GM18951 (cell line): Measurements from ENCODE around the gene RSBN1.

Source experiments
- POLR2A ChIP-seq: IDR thresholded peaks from 4 replicates; pipeline ENCODE4 v1.6.1; 2011; ENCODE audit warnings: mild to moderate bottlenecking; ENCODE audit not compliant: insufficient read length, insufficient read depth; ENCODE audit errors: extremely low read depth
- in situ Hi-C: fragments of 300-500 bp; cut with MboI; formaldehyde crosslinking; loops from one replicate; pipeline ENCODE4 v1.12.0; 2022; ENCODE audit warnings: low sequenced_read_pairs, mixed read lengths, inconsistent platforms; ENCODE audit not compliant: unreplicated experiment

RSBN1 gene

DNA sequence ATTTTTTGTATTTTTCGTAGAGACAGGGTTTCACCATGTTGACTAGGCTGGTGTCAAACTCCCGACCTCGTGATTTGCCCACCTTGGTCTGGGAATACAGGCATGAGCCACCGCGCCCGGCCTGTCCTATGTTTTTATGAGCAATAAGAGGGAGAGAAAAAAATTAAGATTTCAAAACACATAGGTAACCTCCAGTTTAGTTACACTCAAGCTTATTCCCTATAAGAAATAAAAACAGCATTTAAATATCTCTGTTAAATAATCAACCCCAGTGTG is 7.1 kb downstream of the RSBN1 start:
- no peak for TF ChIP-seq POLR2A
- in situ Hi-C loops, result no loop called here

DNA sequence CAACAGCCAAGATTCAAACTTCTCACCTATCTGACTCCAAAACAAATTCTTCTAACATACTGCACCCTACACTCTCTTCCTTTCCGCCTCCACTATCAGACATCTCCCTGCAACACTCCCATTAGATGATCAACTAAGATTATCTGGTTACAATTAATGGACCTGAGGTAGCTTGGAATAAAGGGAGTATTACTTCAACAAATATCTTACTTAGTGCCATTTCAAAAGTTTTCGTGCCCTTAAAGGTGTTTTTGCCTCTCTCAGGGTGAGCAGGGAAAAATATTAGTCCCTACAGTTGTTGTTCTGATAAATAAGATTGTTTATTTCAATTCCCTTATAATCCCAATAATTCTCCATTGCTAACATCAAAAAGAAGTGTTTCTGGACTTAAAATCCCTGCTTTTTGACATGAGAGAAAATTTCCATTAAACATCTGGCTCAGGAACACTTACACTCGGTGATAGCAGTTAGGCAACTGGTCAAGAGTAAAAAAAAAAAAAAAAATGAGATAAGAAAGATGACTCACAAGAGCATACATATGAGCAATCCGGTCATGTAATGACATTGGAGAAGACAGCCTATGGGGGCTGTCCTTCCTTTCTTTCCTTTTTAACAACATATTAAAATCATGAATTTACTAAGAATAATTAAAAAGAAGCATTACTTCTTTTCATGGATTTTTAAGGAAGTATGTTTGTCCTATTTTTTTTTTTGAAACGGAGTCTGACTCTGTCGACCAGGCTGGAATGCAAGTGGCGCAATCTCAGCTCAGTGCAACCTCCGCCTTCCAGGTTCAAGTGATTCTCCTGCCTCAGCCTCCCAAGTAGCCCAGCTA is 7.6 kb downstream of the RSBN1 start:
- in situ Hi-C loops, result no loop called here
- no peak for TF ChIP-seq POLR2A

DNA sequence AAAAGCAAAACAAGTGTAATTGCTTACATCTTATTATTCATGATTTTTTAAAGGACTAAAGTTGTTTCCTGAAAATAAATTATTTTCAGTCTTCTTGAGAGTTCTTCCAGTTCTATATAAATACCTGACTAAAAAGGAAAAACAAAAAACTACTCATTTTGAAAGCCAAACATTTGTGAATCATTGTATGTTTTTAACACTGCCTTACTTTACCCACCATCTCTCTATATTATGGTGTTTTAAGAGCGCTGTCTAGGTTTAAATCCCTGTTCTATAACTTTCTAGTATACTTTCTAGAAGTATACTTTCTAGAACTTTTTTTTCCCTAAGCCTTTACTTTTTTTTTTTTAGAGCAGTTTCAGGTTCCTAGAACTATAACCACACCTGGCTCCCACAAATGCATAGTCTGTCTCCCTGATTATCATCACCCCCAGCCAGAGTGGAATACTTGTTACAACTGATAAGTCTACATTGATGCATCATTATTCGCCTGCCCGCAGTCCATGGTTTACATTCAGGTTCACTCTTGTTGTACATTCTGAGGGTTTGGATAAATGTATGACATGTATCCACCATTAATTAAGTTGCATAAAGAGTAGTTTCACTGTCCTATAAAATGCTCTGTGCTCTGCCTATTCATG is 9.8 kb downstream of the RSBN1 start:
- no peak for TF ChIP-seq POLR2A
- in situ Hi-C loops, result no loop called here

DNA sequence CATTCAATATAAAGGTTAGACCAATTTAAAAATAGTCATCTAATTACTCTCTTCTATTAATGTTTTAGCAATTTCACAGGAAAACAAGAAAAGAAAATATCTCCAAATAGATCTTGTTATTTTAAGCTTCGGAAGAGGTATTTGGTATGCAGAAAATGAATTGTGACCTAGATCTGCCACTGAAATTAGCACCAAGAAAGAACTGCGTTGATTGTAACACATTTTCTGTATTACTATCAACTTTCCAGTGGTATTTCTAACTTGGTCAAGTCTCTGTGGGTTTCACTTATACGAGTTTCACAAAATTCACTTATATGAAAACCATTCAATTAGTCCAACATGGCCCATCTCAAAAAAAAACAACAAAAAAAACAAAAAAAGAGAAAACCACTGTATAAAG is 11.8 kb downstream of the RSBN1 start:
- in situ Hi-C loops, result no loop called here
- no peak for TF ChIP-seq POLR2A

DNA sequence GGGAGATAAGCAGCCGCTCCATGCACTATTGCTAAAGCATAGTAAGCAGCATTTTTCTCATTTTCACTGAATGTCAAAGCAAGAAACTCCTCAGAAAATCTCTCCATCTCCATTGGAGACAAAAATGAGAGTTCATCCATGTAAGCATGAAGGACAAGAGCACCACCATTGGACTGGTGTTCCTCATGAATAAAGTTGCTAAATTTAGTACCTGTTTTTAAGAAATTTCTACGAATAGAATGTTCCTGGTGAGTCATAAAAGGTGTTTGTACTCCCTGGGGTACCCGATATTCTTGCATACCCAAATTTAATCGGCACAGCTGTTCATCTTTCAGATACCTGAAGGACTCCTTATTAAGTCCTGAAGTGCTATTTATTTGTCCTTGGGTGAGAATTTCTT is 14.8 kb downstream of the RSBN1 start:
- TF ChIP-seq POLR2A, result no peak
- in situ Hi-C loops, result no loop called here

DNA sequence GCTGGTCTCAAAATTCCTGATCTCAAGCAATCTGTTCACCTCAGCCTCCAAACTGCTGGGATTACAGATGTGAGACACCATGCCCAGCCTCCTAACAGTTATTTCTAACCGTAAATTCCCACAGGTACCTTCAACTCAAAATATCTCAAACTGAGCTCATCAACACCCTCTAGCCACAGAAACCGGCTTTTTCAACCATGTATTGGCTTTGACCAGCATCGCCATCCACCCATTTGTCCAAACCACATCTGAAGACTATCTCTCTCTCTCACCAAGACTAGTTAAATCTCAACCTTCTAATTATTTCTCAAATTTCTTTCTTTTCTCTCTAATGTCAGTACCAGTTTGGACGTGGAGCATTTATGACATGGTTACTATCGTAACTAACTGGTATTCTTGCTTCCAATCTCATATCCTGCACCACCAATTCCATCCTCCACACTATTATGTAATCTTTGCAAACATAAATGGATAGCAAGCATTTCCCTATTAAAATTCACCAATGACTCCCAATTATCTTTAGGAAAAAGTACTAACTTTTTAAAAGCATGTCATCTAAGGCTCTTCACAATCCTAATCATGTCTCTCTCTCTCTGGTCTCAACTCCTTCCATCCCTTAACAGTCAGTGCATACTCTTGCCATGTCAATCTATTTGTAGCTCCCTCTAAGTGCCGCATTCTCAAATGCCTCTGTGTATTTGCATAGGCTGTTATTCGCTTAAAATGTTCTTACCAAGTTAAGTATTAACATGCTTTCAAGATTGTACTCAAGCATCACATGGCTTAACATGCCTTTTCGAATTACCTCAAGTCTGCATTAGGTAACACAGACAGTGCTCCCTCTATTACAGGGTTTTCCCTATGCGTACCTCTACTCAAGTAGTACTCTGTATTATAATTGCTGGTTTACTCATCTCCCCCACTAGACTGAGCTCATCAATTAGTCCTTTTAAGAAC is 18.1 kb downstream of the RSBN1 start:
- in situ Hi-C loops, result no loop called here
- TF ChIP-seq POLR2A, result no peak

DNA sequence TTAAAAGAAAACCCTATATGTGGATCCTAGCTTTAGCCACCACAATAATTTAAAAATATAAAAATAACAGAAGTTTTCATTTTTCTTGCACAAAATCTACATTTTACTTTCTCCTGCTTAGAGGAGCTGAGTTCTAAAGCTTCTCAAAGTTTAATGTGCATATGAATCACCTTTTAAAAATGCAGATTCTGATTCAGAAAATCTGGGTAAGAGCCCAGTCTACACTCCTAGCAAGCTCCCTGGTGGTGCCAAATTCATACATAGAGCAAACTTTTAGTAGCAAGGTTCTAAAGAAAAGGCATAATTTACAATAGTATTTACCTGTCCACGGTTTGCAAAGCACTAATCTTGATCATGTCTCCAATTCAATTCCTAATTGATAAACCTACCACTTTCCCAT is 19.3 kb downstream of the RSBN1 start:
- TF ChIP-seq POLR2A, result no peak
- in situ Hi-C loops, result no loop called here

DNA sequence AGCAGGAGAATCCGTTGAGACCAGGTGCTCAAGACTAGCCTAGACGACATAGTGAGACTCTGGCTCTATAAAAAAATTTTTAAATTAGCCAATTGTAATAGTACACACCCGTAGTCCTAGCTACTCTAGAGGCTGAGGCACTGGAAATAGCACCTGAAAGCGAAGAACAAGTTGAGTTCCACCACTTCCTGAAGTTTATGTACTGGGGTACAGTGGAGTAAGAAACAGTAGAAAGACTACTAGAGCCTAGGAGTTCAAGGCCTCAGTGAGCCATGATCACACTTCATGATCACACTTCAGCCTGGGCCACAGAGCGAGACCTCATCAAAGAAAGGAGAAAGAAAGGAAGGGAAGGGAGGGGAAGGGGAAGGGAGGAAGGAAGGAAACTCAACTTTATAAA is 19.8 kb downstream of the RSBN1 start:
- TF ChIP-seq POLR2A, result no peak
- in situ Hi-C loops, result no loop called here

DNA sequence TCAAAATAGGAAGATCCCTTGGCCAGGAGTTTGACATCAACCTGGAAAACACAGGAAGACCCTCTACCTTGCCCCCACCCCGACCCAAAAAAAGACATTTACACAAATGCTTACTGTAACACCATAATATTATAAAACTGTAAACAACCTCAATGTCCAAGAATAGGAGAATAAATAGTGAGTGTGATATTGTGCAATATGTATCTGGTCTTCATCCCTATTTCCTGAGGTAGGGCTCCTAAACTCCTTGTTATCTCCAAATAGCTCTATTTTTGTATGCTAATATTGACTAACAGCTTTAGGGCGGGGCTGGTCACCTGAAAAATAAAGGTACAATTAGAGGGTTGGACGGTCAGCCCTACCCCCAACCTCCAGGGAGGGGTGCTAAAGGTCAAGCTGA is 23.5 kb downstream of the RSBN1 start:
- TF ChIP-seq POLR2A, result no peak
- in situ Hi-C loops, result no loop called here

DNA sequence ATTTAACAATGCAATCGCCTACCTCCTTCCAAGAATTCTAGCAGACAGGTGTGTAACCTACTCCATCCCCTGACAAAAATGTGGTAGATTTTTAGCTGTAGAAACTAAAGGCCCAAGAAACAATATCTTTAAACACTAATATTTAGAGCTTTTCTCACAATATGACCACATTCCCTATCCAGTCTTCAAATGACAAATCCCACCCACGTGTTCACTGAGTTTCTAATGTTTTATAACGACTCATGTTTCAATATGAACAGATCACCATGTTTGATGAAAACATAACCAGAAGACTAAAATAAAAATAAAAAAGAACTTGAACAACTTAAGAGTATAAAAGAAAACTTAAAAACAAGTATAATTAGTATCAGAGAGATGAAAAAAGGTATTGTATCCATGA is 24.6 kb downstream of the RSBN1 start:
- TF ChIP-seq POLR2A, result no peak
- in situ Hi-C loops, result no loop called here

DNA sequence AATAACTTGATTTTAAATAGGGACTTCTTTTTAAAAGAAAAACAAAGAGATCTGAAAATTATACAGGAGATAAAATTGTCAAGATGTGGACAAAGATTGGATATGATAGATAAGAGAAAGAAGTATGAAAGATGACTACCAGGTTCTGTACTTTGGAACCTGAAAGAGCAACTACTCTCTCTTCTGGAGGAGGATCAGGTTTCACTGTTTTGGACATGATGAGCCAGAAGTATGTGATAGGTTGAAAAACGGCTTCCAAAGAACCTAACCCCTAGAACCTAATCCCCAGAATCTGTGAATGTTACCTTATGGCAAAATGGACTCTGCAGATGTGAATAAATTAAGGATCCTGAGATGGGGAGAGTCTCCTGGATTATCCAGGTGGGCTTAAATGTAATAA is 26.2 kb downstream of the RSBN1 start:
- in situ Hi-C loops, result no loop called here
- no peak for TF ChIP-seq POLR2A

DNA sequence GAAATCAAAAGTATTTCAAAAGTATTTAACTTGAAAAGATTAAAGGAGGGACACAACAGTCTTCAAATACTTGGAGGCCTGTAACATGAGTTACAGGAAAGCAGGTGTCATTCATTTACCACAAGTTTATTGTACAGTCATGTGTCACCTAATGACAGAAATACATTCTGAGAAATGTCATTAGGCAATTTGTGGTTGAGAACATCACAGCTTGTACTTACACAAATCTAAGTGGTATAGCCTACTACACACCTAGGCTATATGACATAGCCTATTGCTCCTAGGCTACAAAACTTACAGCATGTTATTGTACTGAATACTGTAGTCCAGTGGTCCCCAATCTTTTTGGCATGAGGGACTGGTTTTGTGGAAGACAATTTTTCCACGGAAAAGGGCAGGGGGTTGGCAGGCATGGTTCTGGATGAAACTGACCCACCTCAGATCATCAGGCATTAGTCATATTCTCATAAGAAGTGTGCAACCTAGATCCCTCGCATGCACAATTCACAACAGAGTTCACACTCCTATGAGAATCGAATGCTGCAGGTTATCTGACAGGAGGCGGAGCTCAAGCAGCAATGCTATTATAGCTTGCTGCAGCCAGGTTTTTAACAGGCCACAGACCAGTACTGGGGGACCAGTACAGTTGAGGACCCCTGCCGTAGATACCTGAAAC is 28.0 kb downstream of the RSBN1 start:
- in situ Hi-C loops, result no loop called here
- TF ChIP-seq POLR2A, result no peak
